ENCODE results near the gene STON1. TPM values are rescaled to one million over a fixed set of nuclear protein-coding genes. Genes with fewer than 3 reads are reported as not detected.

STON1 gene
- total and polyA plus RNA-seq, 2 of the 4 experiments (the other 2 are of a cell fraction): 4.0 to 5.7 TPM

GRCh38 chr2:48515513-48515985, 14.4 kb upstream of the STON1 start:
- Histone ChIP-seq H3K23ac (ENCODE audit: low read depth, low read length) (no peak overlapping the region), H3K4me2 (ENCODE audit: low read depth, low read length) (no peak overlapping the region), H2AK9ac (replicated peaks; ENCODE audit: low read depth, low read length, poor library complexity) (peak overlapping the region; percentile 15), H2AK5ac (ENCODE audit: low read depth, low read length) (no peak overlapping the region), H4K8ac (ENCODE audit: low read depth in 2 of 2, low read length in 2 of 2) (no peak overlapping the region), H3K9me3 (ENCODE audit: control insufficient read depth, insufficient read depth, low read length) (no peaks in the 10 kb centered on the region), H2BK20ac (ENCODE audit: low read depth, low read length) (no peak overlapping the region), H3K9ac (ENCODE audit: low read depth, low read length) (no peak overlapping the region), H3K14ac (replicated peaks; ENCODE audit: low read depth, low read length) (no peak overlapping the region), H3K4ac (ENCODE audit: low read depth, low read length) (no peak overlapping the region), H2BK120ac (ENCODE audit: low read depth, low read length) (no peak overlapping the region), H2BK15ac (ENCODE audit: low read depth, low read length) (no peak overlapping the region), H3K36me3 (ENCODE audit: control insufficient read depth, insufficient read depth, low read length) (peaks cover 13% of the 10 kb centered on the region), H2BK5ac (ENCODE audit: low read depth, low read length, poor library complexity, severe bottlenecking) (no peak overlapping the region), H4K5ac (ENCODE audit: low read depth, low read length) (no peak overlapping the region), H2AFZ (replicated peaks; ENCODE audit: low read length, poor library complexity) (no peak overlapping the region), H3K18ac (ENCODE audit: low read depth, low read length) (no peak overlapping the region), H3K4me3 (ENCODE audit: insufficient read depth, low read depth, low read length) (no peak overlapping the region), H3K27me3 (ENCODE audit: control insufficient read depth, insufficient read depth, low read length) (no peaks in the 10 kb centered on the region), H3K56ac (ENCODE audit: extremely low read depth, insufficient read depth, low read length) (no peak overlapping the region), H3K27ac (ENCODE audit: insufficient read depth, low read length) (no peak overlapping the region), H3K4me1 (ENCODE audit: control insufficient read depth, insufficient read depth, low read length) (peaks cover 5% of the 10 kb centered on the region), H4K20me1 (ENCODE audit: insufficient read depth, low read length) (no peaks in the 10 kb centered on the region), H3K79me1 (ENCODE audit: low read depth in 1 of 2, low read length in 2 of 2) (no peaks in the 10 kb centered on the region; a peak in 1 of 4 replicates), H3K9me1 (ENCODE audit: insufficient read depth, low read length) (peaks cover 2% of the 10 kb centered on the region; the same call in 1 of the 2 replicates), H4K91ac (ENCODE audit: insufficient read depth, low read depth, low read length) (no peak overlapping the region)
- intact Hi-C loops (cut with micrococcal nuclease) (no loop called here), in situ Hi-C loops (cut with MboI; ENCODE audit: low sequenced_read_pairs) (no loop called here), dilution Hi-C loops (cut with HindIII; ENCODE audit: low sequenced_read_pairs, unreplicated experiment) (no loop called here)
- no peak for DNase-seq
- ATAC-seq (ENCODE audit: low read depth): peak; percentile 68
- POLR2A ChIA-PET (ENCODE audit: unreplicated experiment): no interaction called here
- no peak for TF ChIP-seq RCOR1 (IDR thresholded peaks at IDR 0.05; ENCODE audit: insufficient replicate concordance, low read length)
- no peak for TF ChIP-seq ELK1 (IDR thresholded peaks at IDR 0.05; ENCODE audit: borderline replicate concordance, low read depth, low read length)
- 84% methylated on average over 5 of the region's 6 CpGs; no CpG with 5 or more reads in 1 of the 2 experiments for WGBS, 2 experiments (ENCODE audit: extremely low coverage in 2 of 2, insufficient read length in 1 of 2)
- CTCF ChIA-PET: interaction anchor here (0.6 kb wide), 1 partner anchor 68 kb away, joined by 3 read pairs; no protein-coding TSS in a partner anchor
- no TSS peak for BruUV-seq (replicated peaks)
